Amygdala (tissue), 56 donors: ENCODE measurements around the gene WNT9B.
"Not testable (repeated sequence)": the region's sequence is repeated elsewhere in the genome, so short reads cannot be mapped to it uniquely, and the experiment has no call there.

Experiments used
- DNase-seq, 56 donors: peaks; one replicate each; lab custom pipeline; 2025; lab: John Stamatoyannopoulos, UW

WNT9B gene

GRCh38 chr17:46896991-46897390 lies 45.6 kb downstream of the WNT9B start:
- no peak for DNase-seq

- DNase-seq: no peak
Measured at GRCh38 chr17:46898364-46898763, 47.0 kb downstream of the WNT9B start.

- no peak for DNase-seq
Measured at GRCh38 chr17:46898860-46899259, 47.5 kb downstream of the WNT9B start.

- DNase-seq: no peak
Measured at GRCh38 chr17:46901291-46901690, 49.9 kb downstream of the WNT9B start.

GRCh38 chr17:46903762-46904672 lies 52.6 kb downstream of the WNT9B start:
- DNase-seq: no peak

GRCh38 chr17:46908068-46908737 lies 56.8 kb downstream of the WNT9B start:
- no peak for DNase-seq

- DNase-seq: no peak
Measured at GRCh38 chr17:46910179-46910927, 59.0 kb downstream of the WNT9B start.

GRCh38 chr17:46911311-46911710 lies 59.9 kb downstream of the WNT9B start:
- no peak for DNase-seq

- DNase-seq: no peak
Measured at GRCh38 chr17:46915596-46915995, 64.2 kb downstream of the WNT9B start.

GRCh38 chr17:46916211-46916610 lies 64.8 kb downstream of the WNT9B start:
- no peak for DNase-seq

GRCh38 chr17:46916623-46917022 lies 65.2 kb downstream of the WNT9B start:
- no peak for DNase-seq

GRCh38 chr17:46917041-46917440 lies 65.7 kb downstream of the WNT9B start:
- DNase-seq: no peak

GRCh38 chr17:46917516-46917915 lies 66.1 kb downstream of the WNT9B start:
- DNase-seq: no peak

- DNase-seq: not testable (repeated sequence)
Measured at GRCh38 chr17:46921962-46922361, 70.6 kb downstream of the WNT9B start.

GRCh38 chr17:46922487-46922803 lies 71.1 kb downstream of the WNT9B start:
- DNase-seq: no peak

GRCh38 chr17:46922804-46923635 lies 71.6 kb downstream of the WNT9B start, which contains the start of gene GOSR2:
TSS of gene GOSR2 (plus strand) at chr17:46923160. CDS start at chr17:46923193, 33 bp downstream.
- peak; percentile 50 to 97 (median 88) for DNase-seq

GRCh38 chr17:46925185-46925868 lies 73.9 kb downstream of the WNT9B start:
- no peak for DNase-seq

- DNase-seq: no peak
Measured at GRCh38 chr17:46928467-46929261, 77.3 kb downstream of the WNT9B start.

GRCh38 chr17:46929413-46929812 lies 78.0 kb downstream of the WNT9B start:
- no peak for DNase-seq
